Smooth muscle cell of the pulmonary artery (primary cell): ENCODE data around the gene F2RL3. TPM values are rescaled to one million over a fixed set of nuclear protein-coding genes. Genes with fewer than 3 reads are reported as not detected.

ENCODE experiments used
- total RNA-seq: library from RNA; depleted of rRNA; stranded (reverse); fragments of >200 nt; gene quantifications from 2 replicates; pipeline ENCODE4 v1.2.3, GENCODE V29; 2014

F2RL3 gene
- total RNA-seq = 0.07 and 0.26 TPM in 2 replicates

GRCh38 chr19:16888629-16889365 lies at the start of gene F2RL3:
F2RL3 (plus strand) TSS chr19:16888999; CDS start chr19:16889190, 191 bp downstream.

Other genes starting within 250 kb of the F2RL3 start
- 50.0 and 62.9 TPM in 2 replicates for gene SMIM7, start 228.9 kb upstream of the F2RL3 start, total RNA-seq
- gene TMEM38A, start 227.9 kb upstream of the F2RL3 start, total RNA-seq = 5.1 and 8.3 TPM in 2 replicates
- 0.17 and 0.26 TPM in 2 replicates for gene NWD1, start 169.2 kb upstream of the F2RL3 start, total RNA-seq
- gene SIN3B, start 59.6 kb upstream of the F2RL3 start, total RNA-seq = 36.0 and 44.0 TPM in 2 replicates
- gene CPAMD8, start 137.8 kb downstream of the F2RL3 start, total RNA-seq = 0.20 and 1.6 TPM in 2 replicates
- gene HAUS8, start 186.5 kb downstream of the F2RL3 start, total RNA-seq = 1.2 and 1.8 TPM in 2 replicates
- 71.8 and 85.1 TPM in 2 replicates for gene MYO9B, start 186.8 kb downstream of the F2RL3 start, total RNA-seq